ENCODE measurements around the gene SLC25A13.
"Not testable (repeated sequence)": the region's sequence is repeated elsewhere in the genome, so short reads cannot be mapped to it uniquely, and the experiment has no call there.

GRCh38 chr7:96365916-96366315, 44.0 kb upstream of the SLC25A13 start:
- TF ChIP-seq EZH2 (optimal IDR thresholded peaks at IDR 0.05; ENCODE audit: low read depth, low read length); CTCF (IDR thresholded peaks at IDR 0.05; ENCODE audit: low read length); EZH2phosphoT487 (IDR thresholded peaks at IDR 0.05; ENCODE audit: low read length): not testable (repeated sequence)

All from MM.1S (cell line).